Common myeloid progenitor, CD34-positive (primary cell): ENCODE results near the gene CATSPERD.

Experiments
- CTCF ChIA-PET: fragments of 350-600 bp; sonication (Branson Sonifier 250); formaldehyde crosslinking; loops from one replicate; lab custom pipeline; 2021; ENCODE audit warnings: antibody characterized with exemption; lab: Charles Lee
- POLR2A ChIA-PET: fragments of 350-600 bp; sonication (Branson Sonifier 250); formaldehyde crosslinking; loops from one replicate; lab custom pipeline; 2021; ENCODE audit warnings: antibody characterized with exemption; lab: Charles Lee
- DNase-seq, 3 donors: peaks; one replicate each; pipeline versions ENCODE4 v3.0.0 to v3.0.0-alpha.2; 2013
- H3K27ac ChIP-seq, 2 experiments: 1 replicate in 1 of 2; 2 replicates in 1 of 2; pipeline ENCODE4 v1.7.0; 2013; ENCODE audit warnings: inconsistent platforms in 2 of 2, low read length in 2 of 2, mild to moderate bottlenecking in 2 of 2, low read depth in 1 of 2, moderate library complexity in 1 of 2; ENCODE audit not compliant: severe bottlenecking in 2 of 2, insufficient read depth in 1 of 2, poor library complexity in 1 of 2
- H3K27me3 ChIP-seq, 5 experiments: replicated peaks in 2 of 5; 1 replicate in 3 of 5; 2 replicates in 2 of 5; pipeline versions ENCODE4 v1.6.1 to v1.7.0; 2013; ENCODE audit warnings: low read length in 4 of 5, mild to moderate bottlenecking in 2 of 5, moderate library complexity in 2 of 5, inconsistent platforms in 1 of 5; ENCODE audit not compliant: insufficient read depth in 5 of 5, control insufficient read depth in 4 of 5
- H3K36me3 ChIP-seq, 4 experiments: 1 replicate in 2 of 4; 2 replicates in 2 of 4; pipeline versions ENCODE4 v1.6.1 to v1.7.0; 2013; ENCODE audit warnings: low read length in 3 of 4, control low read depth in 1 of 4, mild to moderate bottlenecking in 1 of 4; ENCODE audit not compliant: control insufficient read depth in 4 of 4, insufficient read depth in 4 of 4
- H3K4me1 ChIP-seq, 4 experiments: 1 replicate in 3 of 4; 2 replicates in 1 of 4; pipeline versions ENCODE4 v1.6.1 to v1.7.1; 2013; ENCODE audit warnings: low read length in 3 of 4, mild to moderate bottlenecking in 3 of 4, control low read depth in 1 of 4, inconsistent platforms in 1 of 4, moderate library complexity in 1 of 4; ENCODE audit not compliant: control insufficient read depth in 4 of 4, insufficient read depth in 4 of 4; ENCODE audit errors: control extremely low read depth in 1 of 4
- H3K4me3 ChIP-seq, 7 experiments: 1 replicate in 4 of 7; 2 replicates in 3 of 7; pipeline versions ENCODE4 v1.5.1 to v1.7.0; 2013; ENCODE audit warnings: mild to moderate bottlenecking in 7 of 7, low read length in 6 of 7, moderate library complexity in 6 of 7, inconsistent platforms in 2 of 7, low read depth in 2 of 7, control low read depth in 1 of 7; ENCODE audit not compliant: insufficient read depth in 4 of 7, control insufficient read depth in 1 of 7; ENCODE audit errors: extremely low read depth in 1 of 7
- H3K9me3 ChIP-seq, 5 experiments: 1 replicate in 4 of 5; 2 replicates in 1 of 5; pipeline versions ENCODE4 v1.6.1 to v1.7.1; 2013; ENCODE audit warnings: low read length in 4 of 5, mild to moderate bottlenecking in 2 of 5, inconsistent platforms in 1 of 5, low read depth in 1 of 5, moderate library complexity in 1 of 5; ENCODE audit not compliant: control insufficient read depth in 4 of 5, insufficient read depth in 2 of 5; ENCODE audit errors: control extremely low read depth in 1 of 5
- WGBS: methylation state at CpG from one replicate; pipeline ENCODE4 v1.1.5; 2013; ENCODE audit not compliant: insufficient coverage; 5-methylcytosine and 5-hydroxymethylcytosine counted together

Gene CATSPERD

GRCh38 chr19:5827342-5827890 lies 107.0 kb downstream of the CATSPERD start:
- Histone ChIP-seq H3K27me3 (no peaks in the 10 kb centered on the region), H3K27ac (peak overlapping the region in 1 of 2 experiments; percentile 85), H3K4me3 (peak overlapping the region in 6 of 7 experiments; percentile 46 to 93 (median 75)), H3K9me3 (no peaks in the 10 kb centered on the region), H3K36me3 (no peaks in the 10 kb centered on the region), H3K4me1 (peaks cover 0 to 31% (median 29%) of the 10 kb centered on the region in 4 experiments)
- ChIA-PET CTCF (interaction anchor here (0.6 to 5.3 kb wide), 7 partner anchors 12 to 199 kb away, joined by 3 to 30 read pairs (median 4); partner anchors contain the start of genes CATSPERD, FUT6 and NRTN), POLR2A (interaction anchor here (1.2 to 2.6 kb wide), 7 partner anchors 11 to 77 kb away, joined by 4 to 13 read pairs (median 5); partner anchors contain the start of genes DUS3L, FUT6, NDUFA11 and NRTN)
- WGBS: 20% methylated on average over 25 of the region's 37 CpGs
- DNase-seq: no peak

- Histone ChIP-seq H3K9me3 (no peaks in the 10 kb centered on the region), H3K27ac (peak overlapping the region; percentile 33 to 85), H3K4me3 (peak overlapping the region; percentile 46 to 93 (median 74)), H3K36me3 (no peaks in the 10 kb centered on the region), H3K4me1 (peaks cover 0 to 31% (median 29%) of the 10 kb centered on the region in 4 experiments), H3K27me3 (no peaks in the 10 kb centered on the region)
- POLR2A ChIA-PET: interaction anchor here (0.7 to 2.6 kb wide), 9 partner anchors 10 to 76 kb away, joined by 3 to 13 read pairs (median 5); partner anchors contain the start of genes DUS3L, FUT6, NDUFA11 and NRTN
- CTCF ChIA-PET: interaction anchor here (0.6 to 5.3 kb wide), 9 partner anchors 12 to 198 kb away, joined by 3 to 30 read pairs (median 4); partner anchors contain the start of genes FUT6 and NRTN
- WGBS: under 1% methylated on average over 78 of the region's 91 CpGs
- DNase-seq: peak; percentile 93 to 96 (median 96)
These were observed 107.6 kb downstream of the CATSPERD start for GRCh38 chr19:5827891-5828660.
